A673 (cell line): Measurements from ENCODE around the gene ATP2B1. TPM values are rescaled to one million over a fixed set of nuclear protein-coding genes. Genes with fewer than 3 reads are reported as not detected.

Experiments used
- BruUV-seq: library from RNA; stranded (reverse); fragments of 400-500 nt; replicated peaks from 2 replicates; lab custom pipeline; 2021; lab: Mats Ljungman, UMichigan
- CTCF ChIA-PET: fragments of 300-600 bp; sonication (Branson Sonifier 250); formaldehyde crosslinking; loops from one replicate; lab custom pipeline; 2022; ENCODE audit warnings: antibody characterized with exemption; lab: Charles Lee
- POLR2A ChIA-PET: fragments of 300-600 bp; sonication (Branson Sonifier 250); formaldehyde crosslinking; loops from one replicate; lab custom pipeline; 2022; ENCODE audit warnings: antibody characterized with exemption; ENCODE audit not compliant: low non-redundant PET; lab: Charles Lee
- DNase-seq: peaks from one replicate; pipeline ENCODE4 v3.0.0-alpha.2; 2015; ENCODE audit warnings: low spot score
- H3K27ac ChIP-seq: fragments of 200-600 bp; sonication (generic); 2 replicates; pipeline ENCODE4 v1.5.1; 2016; ENCODE audit warnings: mixed run types, low read depth, mild to moderate bottlenecking, mixed read lengths, antibody characterized with exemption, low read length; ENCODE audit not compliant: poor library complexity, severe bottlenecking
- H3K27me3 ChIP-seq: fragments of 200-600 bp; sonication (generic); replicated peaks from 2 replicates; pipeline ENCODE4 v1.6.1; 2017; ENCODE audit warnings: mixed run types, low read depth, mild to moderate bottlenecking, mixed read lengths, antibody characterized with exemption, low read length; ENCODE audit not compliant: insufficient read depth, poor library complexity
- H3K36me3 ChIP-seq: fragments of 200-600 bp; sonication (generic); 2 replicates; pipeline ENCODE4 v1.6.1; 2016; ENCODE audit warnings: mixed run types, mild to moderate bottlenecking, mixed read lengths, antibody characterized with exemption, low read length; ENCODE audit not compliant: insufficient read depth, poor library complexity, severe bottlenecking
- H3K4me1 ChIP-seq: fragments of 200-600 bp; sonication (generic); 2 replicates; pipeline ENCODE4 v1.6.1; 2017; ENCODE audit warnings: mixed run types, mild to moderate bottlenecking, mixed read lengths, antibody characterized with exemption, low read length; ENCODE audit not compliant: insufficient read depth, poor library complexity, severe bottlenecking
- H3K4me3 ChIP-seq: fragments of 200-600 bp; sonication (generic); 2 replicates; pipeline ENCODE4 v1.5.1; 2016; ENCODE audit warnings: low read depth, mixed run types, mild to moderate bottlenecking, mixed read lengths, low read length; ENCODE audit not compliant: poor library complexity, severe bottlenecking
- H3K9me3 ChIP-seq: fragments of 200-600 bp; sonication (generic); 2 replicates; pipeline ENCODE4 v1.6.1; 2016; ENCODE audit warnings: mixed run types, low read depth, mild to moderate bottlenecking, mixed read lengths, antibody characterized with exemption, low read length; ENCODE audit not compliant: poor library complexity, severe bottlenecking
- CTCF ChIP-seq: fragments of 300-800, 200-600 bp; sonication (generic); conservative IDR thresholded peaks from 2 replicates; pipeline ENCODE4 v1.5.1; 2017; ENCODE audit warnings: low read depth, mild to moderate bottlenecking, antibody characterized with exemption, low read length, moderate library complexity, mixed read lengths
- EZH2 ChIP-seq: fragments of 200-600 bp; sonication (generic); IDR thresholded peaks from 2 replicates; pipeline ENCODE4 v1.6.1; 2017; ENCODE audit warnings: borderline replicate concordance, low read depth, mild to moderate bottlenecking, mixed read lengths, antibody characterized with exemption, low read length; ENCODE audit not compliant: poor library complexity, severe bottlenecking
- intact Hi-C: fragments of 100-400 bp; cut with micrococcal nuclease; formaldehyde crosslinking; loops from one replicate; pipeline ENCODE4 v1.10.0; 2022; ENCODE audit not compliant: unreplicated experiment
- total RNA-seq: library from RNA; stranded (reverse); gene quantifications from 2 replicates; pipeline ENCODE4 v1.2.3, GENCODE V29; 2021

ATP2B1 gene
- total RNA-seq, 1 experiment from 2014 or later, result 44.2 TPM

- H3K36me3 ChIP-seq, result no peaks in the 10 kb centered on the region
- ChIA-PET POLR2A (no interaction called here), CTCF (no interaction called here)
- TF ChIP-seq EZH2 (no peak), CTCF (no peak)
- no TSS peak for BruUV-seq
- H3K4me1 ChIP-seq, result peaks cover 39% of the 10 kb centered on the region
- peak; percentile 33 for DNase-seq
- no peaks in the 10 kb centered on the region for H3K9me3 ChIP-seq
- H3K4me3 ChIP-seq, result no peak overlapping the region
- no peak overlapping the region for H3K27ac ChIP-seq
- intact Hi-C loops, result no loop called here
- no peaks in the 10 kb centered on the region for H3K27me3 ChIP-seq
These were observed 17.0 kb downstream of the ATP2B1 start for GRCh38 chr12:89691659-89692058.

GRCh38 chr12:89690925-89691324, 17.7 kb downstream of the ATP2B1 start:
- Histone ChIP-seq H3K27ac (no peak overlapping the region), H3K4me1 (peaks cover 39% of the 10 kb centered on the region), H3K27me3 (no peaks in the 10 kb centered on the region), H3K36me3 (no peaks in the 10 kb centered on the region), H3K9me3 (no peaks in the 10 kb centered on the region), H3K4me3 (no peak overlapping the region)
- TF ChIP-seq CTCF (no peak), EZH2 (no peak)
- POLR2A ChIA-PET, result interaction anchor here (0.5 kb wide), 1 partner anchor 868 kb away, joined by 10 read pairs; no protein-coding TSS in a partner anchor
- CTCF ChIA-PET, result no interaction called here
- no TSS peak for BruUV-seq
- peak; percentile 22 for DNase-seq
- intact Hi-C loops, result no loop called here

- H3K4me1 ChIP-seq, result peaks cover 41% of the 10 kb centered on the region
- H3K4me3 ChIP-seq, result no peak overlapping the region
- no peak overlapping the region for H3K27ac ChIP-seq
- POLR2A ChIA-PET, result no interaction called here
- TF ChIP-seq CTCF (no peak), EZH2 (no peak)
- no peaks in the 10 kb centered on the region for H3K36me3 ChIP-seq
- intact Hi-C loops, result no loop called here
- BruUV-seq, result no TSS peak
- CTCF ChIA-PET, result no interaction called here
- DNase-seq, result no peak
- H3K9me3 ChIP-seq, result no peaks in the 10 kb centered on the region
- no peaks in the 10 kb centered on the region for H3K27me3 ChIP-seq
These were observed 19.3 kb downstream of the ATP2B1 start for GRCh38 chr12:89689306-89689705.
